ENCODE data around the gene SPTBN4.

Gene SPTBN4

GRCh38 chr19:40550951-40551350 is 84.2 kb downstream of the SPTBN4 start:
- H2BK120ac ChIP-seq (ENCODE audit: insufficient read depth, low read length, poor library complexity): no peak overlapping the region
- no peak for DNase-seq
- H3K27ac ChIP-seq (ENCODE audit: low read depth, low read length): no peak overlapping the region
- H4K8ac ChIP-seq (ENCODE audit: low read depth, low read length): no peak overlapping the region
- H3K4me3 ChIP-seq (ENCODE audit: low read depth, low read length): no peak overlapping the region
- no peak overlapping the region for H3K4me2 ChIP-seq (ENCODE audit: low read length)
- H3K79me2 ChIP-seq (ENCODE audit: control insufficient read depth, insufficient read depth, low read length, poor library complexity): no peaks in the 10 kb centered on the region
- H3K9ac ChIP-seq (ENCODE audit: low read length): no peak overlapping the region
- H3K79me1 ChIP-seq (ENCODE audit: low read length): no peaks in the 10 kb centered on the region
- no peak overlapping the region for H2BK5ac ChIP-seq (ENCODE audit: low read depth, low read length, poor library complexity)
- no peaks in the 10 kb centered on the region for H3K36me3 ChIP-seq (ENCODE audit: control insufficient read depth in 1 of 2, insufficient read depth in 2 of 2, low read length in 2 of 2)
- H3K4me1 ChIP-seq (ENCODE audit: control insufficient read depth in 1 of 2, insufficient read depth in 2 of 2, low read length in 2 of 2): peaks cover 0 to 2% of the 10 kb centered on the region in 2 experiments
- H2AFZ ChIP-seq (ENCODE audit: insufficient read depth, low read length, poor library complexity): no peak overlapping the region
- no peak overlapping the region for H2AK5ac ChIP-seq (ENCODE audit: low read length)
- no peak overlapping the region for H4K91ac ChIP-seq (ENCODE audit: low read depth, low read length)
- H3K23ac ChIP-seq (ENCODE audit: low read length): no peak overlapping the region
- no peak overlapping the region for H4K12ac ChIP-seq (ENCODE audit: low read depth, low read length)
- H3K27me3 ChIP-seq (ENCODE audit: insufficient read depth, low read length): peaks cover 15% of the 10 kb centered on the region
- H3K18ac ChIP-seq (ENCODE audit: low read length): no peak overlapping the region
- peaks cover 1% of the 10 kb centered on the region for H3K9me3 ChIP-seq (ENCODE audit: insufficient read depth, low read depth, low read length)
- no peak overlapping the region for H2BK12ac ChIP-seq (ENCODE audit: low read length)
- no peak overlapping the region for H3K4ac ChIP-seq (ENCODE audit: low read depth, low read length)
- no peak overlapping the region for H3K14ac ChIP-seq (ENCODE audit: low read length)
- no CpG with 5 or more reads among the region's 4 CpGs for WGBS (ENCODE audit: extremely low coverage, insufficient coverage, insufficient read length)

GRCh38 chr19:40552848-40553247 is 86.0 kb downstream of the SPTBN4 start:
- WGBS (ENCODE audit: extremely low coverage, insufficient coverage, insufficient read length): no CpG with 5 or more reads among the region's 3 CpGs
- Histone ChIP-seq H3K4ac (ENCODE audit: low read depth, low read length) (no peak overlapping the region), H3K23ac (ENCODE audit: low read length) (no peak overlapping the region), H4K12ac (ENCODE audit: low read depth, low read length) (no peak overlapping the region), H3K14ac (ENCODE audit: low read length) (no peak overlapping the region), H2BK12ac (ENCODE audit: low read length) (no peak overlapping the region), H3K9ac (ENCODE audit: low read length) (no peak overlapping the region), H2AFZ (ENCODE audit: insufficient read depth, low read length, poor library complexity) (no peak overlapping the region), H3K27me3 (ENCODE audit: insufficient read depth, low read length) (peaks cover 18% of the 10 kb centered on the region), H3K79me2 (ENCODE audit: control insufficient read depth, insufficient read depth, low read length, poor library complexity) (no peaks in the 10 kb centered on the region), H4K91ac (ENCODE audit: low read depth, low read length) (no peak overlapping the region), H2BK120ac (ENCODE audit: insufficient read depth, low read length, poor library complexity) (no peak overlapping the region), H3K79me1 (ENCODE audit: low read length) (no peaks in the 10 kb centered on the region), H3K9me3 (ENCODE audit: insufficient read depth, low read depth, low read length) (peaks cover 1% of the 10 kb centered on the region), H3K18ac (ENCODE audit: low read length) (no peak overlapping the region), H3K4me2 (ENCODE audit: low read length) (no peak overlapping the region), H3K36me3 (ENCODE audit: control insufficient read depth in 1 of 2, insufficient read depth in 2 of 2, low read length in 2 of 2) (no peaks in the 10 kb centered on the region), H4K8ac (ENCODE audit: low read depth, low read length) (no peak overlapping the region), H2BK5ac (ENCODE audit: low read depth, low read length, poor library complexity) (no peak overlapping the region), H3K4me1 (ENCODE audit: control insufficient read depth in 1 of 2, insufficient read depth in 2 of 2, low read length in 2 of 2) (peaks cover 0 to 2% of the 10 kb centered on the region in 2 experiments), H3K27ac (ENCODE audit: low read depth, low read length) (no peak overlapping the region), H3K4me3 (ENCODE audit: low read depth, low read length) (no peak overlapping the region), H2AK5ac (ENCODE audit: low read length) (no peak overlapping the region)
- no peak for DNase-seq

GRCh38 chr19:40553885-40554857 is 87.4 kb downstream of the SPTBN4 start:
- no peaks in the 10 kb centered on the region for H3K79me2 ChIP-seq (ENCODE audit: control insufficient read depth, insufficient read depth, low read length, poor library complexity)
- H2BK120ac ChIP-seq (ENCODE audit: insufficient read depth, low read length, poor library complexity): no peak overlapping the region
- H3K9ac ChIP-seq (ENCODE audit: low read length): no peak overlapping the region
- no peak overlapping the region for H4K91ac ChIP-seq (ENCODE audit: low read depth, low read length)
- no peak overlapping the region for H3K23ac ChIP-seq (ENCODE audit: low read length)
- H2BK5ac ChIP-seq (ENCODE audit: low read depth, low read length, poor library complexity): no peak overlapping the region
- peaks cover 18% of the 10 kb centered on the region for H3K27me3 ChIP-seq (ENCODE audit: insufficient read depth, low read length)
- H2AFZ ChIP-seq (ENCODE audit: insufficient read depth, low read length, poor library complexity): no peak overlapping the region
- no peaks in the 10 kb centered on the region for H3K4me1 ChIP-seq (ENCODE audit: control insufficient read depth in 1 of 2, insufficient read depth in 2 of 2, low read length in 2 of 2)
- no peak overlapping the region for H4K8ac ChIP-seq (ENCODE audit: low read depth, low read length)
- H4K12ac ChIP-seq (ENCODE audit: low read depth, low read length): no peak overlapping the region
- no peak for DNase-seq
- H3K4me2 ChIP-seq (ENCODE audit: low read length): no peak overlapping the region
- H3K79me1 ChIP-seq (ENCODE audit: low read length): no peaks in the 10 kb centered on the region
- H3K4me3 ChIP-seq (ENCODE audit: low read depth, low read length): no peak overlapping the region
- H3K36me3 ChIP-seq (ENCODE audit: control insufficient read depth in 1 of 2, insufficient read depth in 2 of 2, low read length in 2 of 2): no peaks in the 10 kb centered on the region
- H3K18ac ChIP-seq (ENCODE audit: low read length): no peak overlapping the region
- H3K4ac ChIP-seq (ENCODE audit: low read depth, low read length): no peak overlapping the region
- no peak overlapping the region for H3K14ac ChIP-seq (ENCODE audit: low read length)
- peaks cover 1% of the 10 kb centered on the region for H3K9me3 ChIP-seq (ENCODE audit: insufficient read depth, low read depth, low read length)
- no peak overlapping the region for H2AK5ac ChIP-seq (ENCODE audit: low read length)
- no peak overlapping the region for H2BK12ac ChIP-seq (ENCODE audit: low read length)
- WGBS (ENCODE audit: extremely low coverage, insufficient coverage, insufficient read length): no CpG with 5 or more reads among the region's 69 CpGs
- no peak overlapping the region for H3K27ac ChIP-seq (ENCODE audit: low read depth, low read length)

- DNase-seq: no peak
- Histone ChIP-seq H3K14ac (ENCODE audit: low read length) (no peak overlapping the region), H3K79me1 (ENCODE audit: low read length) (no peaks in the 10 kb centered on the region), H3K9ac (ENCODE audit: low read length) (no peak overlapping the region), H3K4ac (ENCODE audit: low read depth, low read length) (no peak overlapping the region), H4K91ac (ENCODE audit: low read depth, low read length) (no peak overlapping the region), H3K4me3 (ENCODE audit: low read depth, low read length) (no peak overlapping the region), H3K4me2 (ENCODE audit: low read length) (no peak overlapping the region), H2AFZ (ENCODE audit: insufficient read depth, low read length, poor library complexity) (no peak overlapping the region), H2BK5ac (ENCODE audit: low read depth, low read length, poor library complexity) (no peak overlapping the region), H3K79me2 (ENCODE audit: control insufficient read depth, insufficient read depth, low read length, poor library complexity) (no peaks in the 10 kb centered on the region), H2BK12ac (ENCODE audit: low read length) (no peak overlapping the region), H3K18ac (ENCODE audit: low read length) (no peak overlapping the region), H3K27ac (ENCODE audit: low read depth, low read length) (no peak overlapping the region), H3K4me1 (ENCODE audit: control insufficient read depth in 1 of 2, insufficient read depth in 2 of 2, low read length in 2 of 2) (no peaks in the 10 kb centered on the region), H3K23ac (ENCODE audit: low read length) (no peak overlapping the region), H2BK120ac (ENCODE audit: insufficient read depth, low read length, poor library complexity) (no peak overlapping the region), H4K8ac (ENCODE audit: low read depth, low read length) (no peak overlapping the region), H4K12ac (ENCODE audit: low read depth, low read length) (no peak overlapping the region), H3K9me3 (ENCODE audit: insufficient read depth, low read depth, low read length) (peaks cover 1% of the 10 kb centered on the region), H2AK5ac (ENCODE audit: low read length) (no peak overlapping the region), H3K27me3 (ENCODE audit: insufficient read depth, low read length) (peaks cover 18% of the 10 kb centered on the region), H3K36me3 (ENCODE audit: control insufficient read depth in 1 of 2, insufficient read depth in 2 of 2, low read length in 2 of 2) (no peaks in the 10 kb centered on the region)
- WGBS (ENCODE audit: extremely low coverage, insufficient coverage, insufficient read length): no CpG with 5 or more reads among the region's 17 CpGs
These were observed 89.3 kb downstream of the SPTBN4 start for GRCh38 chr19:40555978-40556689.

Measured in trophoblast cell (in vitro differentiated cells and primary cell).